ENCODE results near the gene URAD. TPM values are rescaled to one million over a fixed set of nuclear protein-coding genes. Genes with fewer than 3 reads are reported as not detected.
"Not testable (repeated sequence)": the region's sequence is repeated elsewhere in the genome, so short reads cannot be mapped to it uniquely, and the experiment has no call there.

URAD gene
- total RNA-seq, 1 donor from 2014 or later, result not detected

DNA sequence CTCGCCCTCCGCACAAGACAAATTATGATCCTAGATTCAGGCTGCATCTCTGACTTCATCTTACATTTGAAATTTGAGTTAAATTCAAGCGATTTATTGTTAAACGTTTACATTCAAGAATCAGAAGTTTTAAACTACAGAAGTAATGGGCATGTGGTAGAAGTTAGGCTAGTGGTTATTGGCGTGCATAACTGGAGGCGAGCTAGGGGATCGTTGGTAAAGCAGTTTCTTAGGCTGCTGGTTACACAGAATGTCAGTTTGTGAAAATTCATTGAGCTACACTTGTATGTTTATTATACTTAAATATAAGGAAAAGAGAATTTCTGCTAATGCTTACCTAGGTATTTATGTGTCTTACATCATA is 18.6 kb downstream of the URAD start:
- no peak for DNase-seq

DNA sequence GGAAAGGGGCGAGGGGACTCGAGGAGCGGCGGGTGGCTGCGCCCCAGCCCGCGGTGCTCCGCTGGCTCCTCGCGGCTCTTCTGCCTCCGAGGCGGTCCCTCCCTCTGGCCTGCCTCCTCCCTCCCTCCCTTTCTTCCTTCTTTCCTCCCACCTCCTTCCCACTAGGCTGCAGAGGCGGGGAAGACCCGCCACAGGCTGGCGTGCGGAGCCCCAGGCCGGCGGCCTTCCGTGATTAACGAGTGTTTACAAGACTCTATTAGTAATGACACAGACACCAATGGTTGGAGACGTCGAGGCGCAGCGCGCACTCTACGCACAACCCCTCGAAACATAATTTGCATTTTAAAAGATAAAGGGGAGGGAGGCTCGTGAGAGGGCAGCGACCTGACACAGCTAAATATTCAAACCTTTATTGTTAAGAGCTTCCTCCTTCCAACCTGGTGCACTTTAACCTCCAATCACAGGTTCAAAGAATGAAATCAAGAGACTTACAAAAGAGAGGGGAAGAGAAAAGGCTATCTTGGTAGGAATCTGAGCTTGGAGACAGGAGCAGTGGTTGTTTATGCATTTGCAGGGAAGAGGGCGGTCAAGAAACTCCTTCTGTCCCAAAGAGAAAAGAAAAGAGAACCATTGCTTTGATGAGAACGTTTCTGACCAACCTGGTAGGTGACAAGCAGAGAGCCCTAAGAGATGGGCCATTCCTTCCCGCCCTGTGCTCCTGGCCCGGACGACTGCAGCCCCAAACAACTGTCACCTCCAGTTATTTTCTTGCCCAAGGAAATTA is 19.2 kb downstream of the URAD start, which contains the start of gene CDX2:
CDX2 (minus strand) TSS at position 234 of the 784 bp plus-strand sequence. CDS start 309 bp downstream, outside the sequence.
- DNase-seq, result no peak

DNA sequence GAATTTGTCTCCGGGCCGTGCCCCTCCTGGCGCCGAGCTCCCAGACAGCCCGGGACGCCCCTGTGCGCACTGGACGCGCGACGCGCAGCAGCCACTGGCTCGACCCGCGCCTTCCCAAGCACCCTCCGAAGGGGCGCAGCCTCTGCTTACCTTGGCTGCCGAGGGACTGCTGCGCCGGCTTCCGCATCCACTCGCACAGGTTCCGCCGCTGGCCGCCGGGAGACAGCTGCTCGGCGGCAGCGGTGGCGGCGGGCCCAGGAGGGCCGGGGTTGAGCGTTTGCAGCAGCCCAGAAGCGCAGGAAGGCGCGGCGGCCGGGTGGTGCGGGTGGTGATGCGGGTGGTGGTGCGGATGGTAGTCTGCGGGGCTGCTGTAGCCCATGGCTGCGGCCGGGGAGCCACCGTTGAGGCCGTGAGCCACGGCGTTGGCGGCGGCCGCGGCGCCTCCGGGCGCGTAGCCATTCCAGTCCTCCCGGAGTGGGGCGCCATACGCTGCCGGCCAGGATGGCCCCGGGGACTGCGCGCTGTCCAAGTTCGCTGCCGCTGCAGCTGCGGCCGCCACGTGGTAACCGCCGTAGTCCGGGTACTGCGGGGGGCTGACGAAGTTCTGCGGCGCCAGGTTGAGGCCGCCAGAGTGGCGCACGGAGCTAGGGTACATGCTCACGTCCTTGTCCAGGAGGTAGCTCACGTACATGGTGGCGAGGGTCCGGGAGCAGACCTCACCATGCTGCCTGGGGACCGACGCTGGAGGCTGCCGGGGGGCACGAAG is 20.0 kb downstream of the URAD start:
- no peak for DNase-seq

DNA sequence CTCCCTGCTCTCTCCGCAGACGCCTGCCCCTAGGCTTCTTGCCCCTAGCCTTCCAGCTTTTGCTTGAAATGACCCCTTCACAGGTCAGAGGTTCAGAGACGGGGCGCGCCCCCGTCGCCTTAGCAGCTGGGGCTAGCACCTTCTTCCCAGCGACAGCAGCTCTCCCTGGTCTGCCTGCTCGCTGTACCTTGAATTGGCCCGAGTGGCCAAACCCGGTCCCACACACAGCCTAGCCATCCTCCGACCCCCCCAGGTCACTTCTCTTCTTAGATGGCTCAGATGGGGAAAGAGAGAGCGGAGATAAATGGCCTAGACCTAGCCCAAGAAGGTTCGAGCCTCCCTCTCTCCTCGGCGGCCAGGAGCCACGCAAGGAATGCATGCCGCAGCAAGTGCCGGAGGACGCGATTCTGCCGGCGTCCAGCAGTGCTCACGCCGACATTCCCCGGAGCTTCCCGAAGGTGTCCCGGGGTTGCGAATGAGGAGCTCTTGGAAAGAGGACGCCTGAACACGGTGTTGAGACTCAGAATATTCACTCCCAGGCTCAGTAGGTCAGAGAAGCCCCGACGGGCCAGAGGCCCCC is 20.7 kb downstream of the URAD start:
- DNase-seq, result no peak

DNA sequence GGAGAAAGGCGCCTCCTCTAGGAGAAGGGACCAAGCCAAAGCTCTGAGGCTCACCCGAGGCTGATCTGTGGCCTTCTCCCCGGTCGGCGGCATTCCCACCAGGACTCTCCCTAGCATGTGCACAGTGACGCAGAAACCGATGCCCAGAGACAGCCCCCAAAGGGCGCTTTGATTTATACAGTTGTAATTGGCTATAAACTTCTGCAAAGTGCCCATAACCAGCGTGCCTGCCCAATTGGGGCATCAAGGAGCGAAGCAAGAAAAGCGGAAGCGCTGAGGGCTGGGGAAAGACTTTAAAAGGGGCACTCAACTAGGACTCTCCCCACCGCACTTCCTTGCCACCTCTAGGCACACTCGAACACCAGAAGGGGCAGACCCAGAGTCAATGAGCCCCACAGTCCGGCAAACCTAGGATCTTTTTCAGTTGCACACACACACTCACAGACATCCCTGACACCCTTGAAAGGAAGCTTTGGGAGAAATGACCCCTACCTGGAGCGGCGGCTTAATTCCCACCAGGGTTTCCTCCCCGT is 21.2 kb downstream of the URAD start:
- DNase-seq, result no peak

DNA sequence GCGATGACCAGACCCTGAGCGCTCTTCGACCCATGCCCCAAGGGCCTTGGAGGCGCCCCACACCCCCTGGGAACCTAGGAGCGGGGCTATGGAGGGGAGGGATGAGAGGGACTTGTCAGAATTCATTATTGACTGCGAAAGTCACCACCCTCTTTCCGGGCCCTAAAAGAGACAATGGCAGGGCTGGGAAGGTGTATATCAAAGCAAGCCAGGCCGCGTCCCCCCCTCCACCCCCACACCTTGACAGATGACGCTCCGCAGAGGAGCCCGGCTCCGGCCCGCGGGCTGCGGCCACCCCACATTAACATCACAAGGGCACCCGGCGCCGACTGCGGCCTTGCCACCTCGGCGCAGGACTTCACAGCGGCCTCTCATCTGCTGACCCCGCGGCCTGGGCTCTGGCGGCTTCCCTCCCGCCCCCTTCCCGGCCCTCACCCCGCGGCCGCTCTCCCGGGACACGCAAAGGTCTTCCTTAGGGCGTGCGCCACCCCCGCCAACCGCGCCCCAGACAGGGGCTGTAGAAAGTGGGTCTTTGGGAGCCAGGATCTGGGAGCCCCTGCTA is 21.8 kb downstream of the URAD start:
- no peak for DNase-seq

DNA sequence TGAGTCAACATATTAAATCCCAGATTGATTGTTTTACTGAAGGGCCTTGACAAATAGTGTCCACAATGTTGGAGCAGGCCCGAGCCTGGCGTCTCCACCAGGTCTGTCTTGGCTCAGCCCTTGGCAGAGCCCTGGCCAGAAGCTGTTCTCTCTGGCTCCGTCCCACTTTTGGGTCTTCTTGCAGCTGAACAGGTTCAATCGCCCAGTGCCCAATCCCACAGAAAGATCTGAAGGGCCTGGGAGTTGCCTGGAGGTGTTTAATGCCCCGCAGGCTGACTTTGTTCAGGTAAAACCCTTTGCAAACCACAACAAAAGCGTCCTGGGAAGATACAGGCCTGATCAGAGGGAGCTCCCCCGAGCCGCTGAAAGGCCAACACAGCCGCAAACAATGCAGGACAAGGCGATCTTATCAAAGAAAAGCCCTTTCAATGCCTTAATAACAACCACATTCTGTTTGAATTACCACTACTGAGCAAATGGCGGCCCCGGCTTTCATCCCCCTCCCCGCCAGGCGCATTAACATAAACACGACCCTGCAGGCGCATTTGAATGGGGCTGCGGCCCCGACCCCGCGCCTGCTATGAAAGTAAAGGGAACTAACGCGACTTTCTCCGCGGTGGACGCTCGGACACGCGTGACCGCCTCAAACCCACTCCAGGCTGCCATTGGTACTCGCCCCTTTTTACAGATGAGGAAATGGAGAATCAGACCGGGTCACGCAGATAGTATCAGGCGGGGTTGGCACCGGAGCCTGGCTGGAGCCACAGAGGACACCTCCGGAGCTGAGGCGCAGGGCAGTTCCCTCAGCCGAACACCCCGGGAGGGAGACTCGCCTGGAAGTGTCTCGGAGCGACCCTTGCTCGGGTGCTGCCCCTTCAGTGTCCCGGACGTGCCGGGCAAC is 22.5 kb downstream of the URAD start:
- no peak for DNase-seq

DNA sequence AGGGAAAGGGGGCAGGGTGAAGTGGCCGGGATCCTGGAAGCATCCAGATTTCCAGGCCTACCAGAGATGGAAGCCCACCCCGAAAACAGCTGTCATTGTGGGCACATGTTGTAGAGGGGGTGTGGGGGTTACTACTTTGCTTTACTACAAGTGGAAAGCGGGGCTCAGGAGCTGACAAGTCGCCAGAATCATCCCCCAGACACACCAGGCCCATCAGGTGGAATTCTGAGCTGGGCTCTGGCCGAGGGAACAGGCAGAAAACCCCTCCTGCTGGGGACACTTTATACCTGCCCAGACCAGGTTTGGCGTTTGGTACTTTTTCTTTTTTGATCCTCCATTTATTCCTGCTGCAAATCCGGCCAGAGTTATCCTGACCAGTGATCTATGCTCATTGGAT is 23.2 kb downstream of the URAD start:
- DNase-seq, result no peak

DNA sequence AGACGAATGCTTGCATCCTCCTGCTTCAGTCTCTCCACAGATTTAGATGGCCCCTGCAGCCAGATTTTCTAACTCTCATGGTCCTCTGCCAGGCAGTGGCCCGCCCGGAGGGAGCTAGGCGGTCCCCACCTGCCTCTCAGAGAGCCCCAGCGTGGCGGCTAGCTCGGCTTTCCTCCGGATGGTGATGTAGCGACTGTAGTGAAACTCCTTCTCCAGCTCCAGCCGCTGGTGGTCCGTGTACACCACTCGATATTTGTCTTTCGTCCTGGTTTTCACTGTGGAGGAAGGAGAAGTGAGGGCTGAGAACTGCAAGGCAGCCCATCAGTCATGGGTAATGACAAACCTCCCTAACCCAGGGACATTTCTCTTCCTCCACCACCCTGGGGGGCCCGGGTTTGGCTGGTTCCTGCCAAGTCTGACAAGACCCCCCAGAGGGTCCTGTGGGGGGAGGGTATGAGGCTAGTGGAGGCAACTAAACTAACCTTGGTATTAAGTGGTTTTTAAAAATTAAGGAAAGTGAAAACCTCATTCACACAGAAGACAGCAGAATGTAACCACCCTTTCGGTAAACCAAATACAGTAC is 23.7 kb downstream of the URAD start:
- no peak for DNase-seq

DNA sequence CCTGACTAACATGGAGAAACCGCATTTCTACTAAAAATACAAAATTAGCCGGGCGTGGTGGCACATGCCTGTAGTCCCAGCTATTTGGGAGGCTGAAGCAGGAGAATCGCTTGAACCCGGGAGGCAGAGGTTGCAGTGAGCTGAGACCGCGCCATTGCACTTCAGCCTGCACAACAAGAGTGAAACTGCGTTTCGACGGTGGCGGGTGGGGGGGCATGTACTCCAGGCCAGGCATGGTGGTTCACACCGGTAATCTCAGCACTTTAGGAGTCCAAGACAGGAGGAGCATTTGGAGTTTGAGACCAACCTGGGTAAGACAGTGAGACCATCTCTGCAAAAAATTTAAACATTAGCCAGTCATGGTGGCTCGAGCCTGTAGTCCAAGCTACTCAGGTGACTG is 24.3 kb downstream of the URAD start:
- DNase-seq, result not testable (repeated sequence)

DNA sequence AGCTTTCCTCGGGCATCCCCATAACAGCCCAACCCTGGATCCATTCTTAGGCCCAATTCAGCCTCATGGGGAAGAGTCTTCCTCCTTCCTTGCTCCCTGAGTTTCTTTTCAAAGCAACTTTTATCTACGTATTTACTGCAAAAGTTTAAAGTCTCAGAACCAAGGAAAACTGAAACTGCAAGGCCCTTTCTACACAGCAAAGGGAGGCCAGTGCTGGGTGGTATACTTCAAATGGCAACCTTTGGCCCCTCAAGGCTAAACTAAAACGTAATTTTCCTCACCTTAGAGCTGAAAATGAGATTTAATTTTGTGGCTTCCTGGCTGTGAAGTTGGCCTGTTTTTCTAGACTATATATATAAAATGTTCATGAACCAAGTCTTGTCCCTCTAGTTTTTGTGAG is 25.0 kb downstream of the URAD start:
- no peak for DNase-seq

DNA sequence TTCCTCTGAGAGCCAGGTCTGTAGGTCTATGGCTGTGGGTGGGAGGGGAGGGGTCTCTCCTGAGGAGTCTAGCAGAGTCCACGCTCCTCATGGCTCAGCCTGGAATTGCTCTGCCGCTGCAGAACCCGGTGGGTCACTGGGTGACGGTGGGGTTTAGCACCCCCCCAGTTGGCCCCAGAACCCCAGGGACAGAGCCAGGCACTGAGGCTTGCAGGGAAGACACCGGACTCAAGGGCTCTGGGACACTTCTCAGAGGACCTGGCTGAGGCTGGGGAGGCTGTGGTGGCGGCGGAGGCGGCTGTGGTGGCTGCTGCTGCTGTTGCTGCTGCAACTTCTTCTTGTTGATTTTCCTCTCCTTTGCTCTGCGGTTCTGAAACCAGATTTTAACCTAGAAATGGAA is 25.5 kb downstream of the URAD start:
- DNase-seq, result no peak

DNA sequence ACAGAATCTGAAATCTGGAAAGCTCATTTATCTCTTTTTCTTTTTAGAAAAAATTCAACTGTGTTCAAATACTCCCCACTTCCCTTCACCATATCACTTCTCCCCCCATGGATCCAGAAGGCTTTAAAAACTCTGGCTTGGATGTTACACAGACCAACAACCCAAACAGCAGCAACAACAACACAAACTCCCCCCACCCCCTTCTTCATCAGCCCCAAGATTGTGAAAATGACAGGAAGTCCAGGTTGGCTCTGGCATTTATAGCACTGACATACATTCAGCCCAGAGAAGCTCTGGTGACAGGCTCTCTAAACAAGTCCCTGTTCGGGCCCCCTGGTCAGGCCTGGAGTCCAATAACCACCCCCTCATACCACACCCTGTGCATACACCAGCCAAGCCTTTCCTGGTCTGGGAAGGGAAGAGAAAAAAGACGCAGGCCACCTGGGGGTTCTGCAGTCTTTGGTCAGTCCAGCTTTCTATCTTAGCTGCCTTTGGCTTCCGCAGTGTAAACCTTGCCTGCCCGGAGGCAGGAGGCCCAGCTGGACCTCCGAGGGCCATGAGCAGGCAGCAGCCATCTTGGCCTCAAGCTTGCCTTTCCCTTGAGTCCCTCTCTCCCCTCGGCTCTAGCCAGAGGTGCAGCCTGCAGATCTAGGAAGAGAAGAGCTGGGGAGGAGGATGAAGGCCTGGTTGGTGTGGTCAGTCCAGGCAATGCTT is 26.2 kb downstream of the URAD start:
- DNase-seq, result no peak

DNA sequence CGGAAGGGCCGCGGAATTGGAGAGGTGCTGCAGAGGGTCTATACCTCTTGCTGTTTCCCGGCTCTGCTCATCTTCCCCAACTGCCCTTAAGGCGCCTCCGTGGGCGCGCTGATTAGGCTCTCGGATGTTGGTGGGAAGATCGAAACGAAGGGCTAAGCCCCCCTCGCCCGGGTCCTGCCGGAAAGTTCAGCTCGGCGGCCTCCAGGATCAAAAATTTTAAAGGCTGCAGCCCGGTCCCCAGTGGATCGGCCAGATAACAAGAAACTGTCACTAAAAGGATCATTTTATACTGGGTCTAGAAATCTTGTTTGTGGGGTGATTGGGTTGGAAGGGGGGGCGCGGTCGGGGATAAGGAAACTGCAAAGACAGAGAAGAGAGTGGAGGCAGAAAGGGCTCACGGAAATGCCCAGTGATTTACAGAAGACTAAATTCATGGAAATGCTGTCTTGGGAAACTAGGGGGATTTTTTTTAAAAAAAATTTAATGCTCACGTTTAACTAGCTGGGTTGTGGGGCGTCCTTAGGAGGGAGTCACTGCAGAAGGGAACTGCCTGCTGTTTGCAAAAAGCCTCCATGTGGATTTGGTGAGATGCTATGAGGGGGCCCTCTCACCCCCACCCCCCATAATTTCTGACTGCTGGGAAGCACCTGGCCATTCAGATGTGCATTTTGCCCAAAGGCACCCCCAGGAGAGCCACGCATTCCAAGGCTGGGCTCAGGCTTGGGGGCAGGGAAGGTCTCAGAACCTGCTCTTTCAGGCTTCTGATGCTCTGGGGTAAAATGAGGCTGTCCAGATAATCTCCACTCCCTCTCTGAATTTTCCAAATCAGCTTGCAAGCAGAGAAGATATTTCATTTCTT is 27.0 kb downstream of the URAD start:
- no peak for DNase-seq

DNA sequence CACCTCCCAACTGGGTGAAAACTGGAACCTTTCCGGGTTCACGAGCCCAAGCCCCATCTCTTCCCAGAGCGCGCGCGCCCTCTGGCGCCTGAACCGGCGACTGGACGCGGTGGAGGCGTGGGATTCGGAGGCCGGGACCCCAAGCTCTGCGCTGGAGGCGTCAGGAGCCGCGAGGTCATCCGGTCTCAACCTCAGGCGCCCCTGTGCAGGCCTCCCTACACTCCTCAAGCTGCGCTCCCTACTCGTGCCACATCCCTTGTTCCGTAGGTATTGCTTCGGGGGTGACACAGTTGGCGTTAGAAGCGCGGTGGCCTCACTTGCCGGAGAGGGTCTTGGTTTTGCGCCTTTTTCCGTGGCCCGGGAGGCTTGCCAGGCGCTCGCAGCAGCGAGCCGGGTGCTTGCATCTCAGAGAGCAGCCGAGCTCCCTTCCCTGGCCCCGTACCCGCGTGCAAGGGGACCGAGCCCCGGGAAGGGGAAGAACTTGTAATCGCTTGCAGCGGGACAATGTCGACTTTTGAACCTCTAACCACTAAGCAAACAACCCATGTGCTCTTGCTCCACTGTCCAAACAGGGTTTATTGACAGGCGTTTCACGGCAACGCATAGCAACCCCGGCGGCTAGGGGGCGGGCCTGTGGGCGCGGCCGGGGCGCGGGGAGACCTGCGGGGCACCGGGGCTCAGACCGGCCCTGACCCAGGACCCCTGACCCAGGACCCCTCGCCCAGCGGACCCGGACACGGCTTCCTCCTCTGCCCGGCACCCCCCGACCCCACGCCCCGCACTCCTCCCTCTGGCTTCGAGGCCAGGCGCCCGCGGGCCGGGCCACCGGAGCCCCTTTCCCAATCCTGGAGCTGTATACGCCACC is 27.9 kb downstream of the URAD start:
- DNase-seq, result no peak

DNA sequence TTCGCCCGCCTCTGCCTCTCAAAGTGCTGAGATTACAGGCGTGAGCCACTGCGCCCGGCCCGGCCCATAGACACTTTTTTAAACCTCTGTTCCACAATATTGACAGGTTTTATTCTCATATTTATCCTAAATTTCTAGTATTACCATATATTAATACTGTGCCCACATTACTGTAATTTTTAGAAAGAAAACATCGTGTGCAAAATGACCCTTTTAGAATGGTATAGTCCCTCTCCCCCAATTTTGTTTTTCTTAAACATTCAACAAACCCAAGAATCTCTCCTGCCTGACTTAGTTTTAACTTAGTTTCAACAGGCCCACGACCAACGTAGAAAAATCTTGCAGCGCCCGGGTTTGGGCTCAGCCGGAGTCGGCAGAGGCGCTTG is 28.5 kb downstream of the URAD start:
- no peak for DNase-seq

DNA sequence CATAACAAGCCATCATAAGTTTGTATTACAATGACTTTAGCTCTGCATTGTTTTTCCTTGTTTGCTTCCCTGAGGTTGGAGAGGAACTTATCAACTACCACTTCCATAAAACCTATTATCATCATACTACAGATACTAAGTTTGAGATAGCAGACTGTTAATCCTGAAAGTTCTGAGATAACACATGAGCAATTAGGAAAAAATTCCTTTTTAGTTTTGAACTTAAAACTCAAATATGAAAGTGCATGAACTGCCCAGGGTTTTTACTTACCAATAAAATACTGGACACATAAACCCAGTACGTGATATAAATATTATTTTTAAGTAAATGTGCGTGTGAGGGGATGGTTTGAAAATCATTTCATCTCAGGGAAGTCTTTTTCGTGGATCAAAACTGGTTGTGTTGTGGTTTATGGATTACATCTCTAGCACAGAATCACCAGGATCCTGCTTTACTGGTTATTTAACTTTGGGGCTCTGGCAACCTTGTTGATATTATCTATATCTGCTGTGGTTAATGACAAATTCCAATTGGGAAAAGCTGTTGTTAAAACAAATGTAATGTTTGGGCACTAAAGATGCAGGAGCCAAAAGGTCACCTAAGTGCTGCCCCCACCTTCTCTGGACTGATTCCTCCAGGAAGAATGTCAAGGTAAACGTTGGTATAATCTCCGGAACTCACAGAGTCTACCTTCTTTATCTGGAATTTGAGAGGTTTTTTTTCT is 31.8 kb downstream of the URAD start:
- DNase-seq, result no peak

DNA sequence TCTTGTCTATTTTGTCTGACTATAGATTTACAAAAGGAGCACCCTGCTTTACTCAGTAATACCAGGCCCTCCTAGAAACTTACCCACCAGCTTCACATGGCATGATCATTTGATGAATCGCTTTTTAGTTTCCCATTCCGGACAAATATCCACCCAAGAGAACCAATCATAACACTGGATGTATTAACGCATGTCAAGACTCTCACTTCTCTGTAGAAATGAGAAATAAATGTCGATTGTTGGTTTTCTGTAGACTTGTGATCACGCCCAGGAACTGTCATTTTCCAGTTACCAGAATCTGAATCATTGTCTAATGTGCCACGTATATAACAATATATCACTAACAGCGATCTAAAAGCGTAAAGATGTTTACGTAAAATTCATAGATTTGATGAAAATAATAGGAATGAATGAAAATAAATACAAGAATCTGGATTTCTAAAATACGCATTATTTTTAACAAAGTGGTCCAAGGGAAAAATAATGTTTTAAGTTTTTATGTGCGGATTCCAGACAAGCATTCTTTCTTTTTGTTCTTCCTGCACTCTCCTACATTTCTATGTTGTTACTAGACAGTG is 33.4 kb downstream of the URAD start:
- no peak for DNase-seq

Measured in occipital lobe (tissue), 2 donors.